Upper lobe of left lung (tissue), 6 donors: ENCODE results near the gene SLC6A6. TPM values are rescaled to one million over a fixed set of nuclear protein-coding genes. Genes with fewer than 3 reads are reported as not detected.

Experiments
- ATAC-seq, 2 donors: fragments of 200-7000 bp; cut with Tn5 transposase; one replicate each; pipeline ENCODE4 v1.9.1; 2022; ENCODE audit warnings: mild to moderate bottlenecking in 2 of 2, moderate library complexity in 2 of 2; ENCODE audit not compliant: low FRiP score in 2 of 2
- DNase-seq, 2 donors: peaks; one replicate each; pipeline ENCODE4 v3.0.0-alpha.2; 2019 to 2020
- H3K27ac ChIP-seq, 4 donors: fragments of 200-600 bp; sonication (generic); one replicate each; pipeline ENCODE4 v1.5.1; 2016 to 2019
- H3K27me3 ChIP-seq, 4 donors: fragments of 200-600 bp; sonication (generic); one replicate each; pipeline ENCODE4 v1.5.1; 2017 to 2019
- H3K36me3 ChIP-seq, 4 donors: fragments of 200-600 bp; sonication (generic); one replicate each; pipeline ENCODE4 v1.5.1; 2016 to 2019
- H3K4me1 ChIP-seq, 4 donors: fragments of 200-600 bp; sonication (generic); one replicate each; pipeline ENCODE4 v1.5.1; 2018 to 2019
- H3K4me3 ChIP-seq, 4 donors: fragments of 200-600 bp; sonication (generic); one replicate each; pipeline ENCODE4 v1.5.1; 2017 to 2019; ENCODE audit warnings: mild to moderate bottlenecking in 2 of 4, moderate library complexity in 1 of 4
- H3K9me3 ChIP-seq, 4 donors: fragments of 200-600 bp; sonication (generic); one replicate each; pipeline ENCODE4 v1.5.1; 2018 to 2019
- CTCF ChIP-seq, 6 experiments: fragments of 450-650 bp in 4 of 6; fragments of 200-600 bp in 2 of 6; sonication (generic) in 2 of 6; IDR thresholded peaks; one replicate each; pipeline ENCODE4 v1.5.1; 2016 to 2019; ENCODE audit warnings: antibody characterized with exemption in 6 of 6
- EP300 ChIP-seq, 4 donors: sonication (generic); formaldehyde crosslinking; IDR thresholded peaks; one replicate each; pipeline ENCODE4 v1.5.1; 2017; ENCODE audit warnings: antibody characterized with exemption in 4 of 4, control low read depth in 2 of 4
- POLR2A ChIP-seq, 4 donors: fragments of 450-650 bp; IDR thresholded peaks; one replicate each; pipeline ENCODE4 v1.5.1; 2016 to 2017; ENCODE audit warnings: antibody characterized with exemption in 4 of 4, mild to moderate bottlenecking in 2 of 4
- POLR2AphosphoS5 ChIP-seq, 2 donors: sonication (generic); formaldehyde crosslinking; IDR thresholded peaks; one replicate each; pipeline ENCODE4 v1.5.1; 2017; ENCODE audit warnings: antibody characterized with exemption in 2 of 2
- WGBS, 2 donors: methylation state at CpG; one replicate each; pipeline ENCODE4 v1.1.5; 2017 to 2018; 5-methylcytosine and 5-hydroxymethylcytosine counted together
- total RNA-seq, 6 donors: library from RNA; depleted of rRNA in 4 of 6; stranded (reverse); fragments of >200 nt in 4 of 6; gene quantifications; one replicate each; pipeline versions ENCODE4 v1.1.0 to v1.2.1, GENCODE V29; 2016 to 2021
- donor health status: DM: no; HTN: no; CAD: no; lungs with moderate emphysema.
- donor health status: DM: no; HTN: yes; CAD: no; lungs with severe emphysema.

The SLC6A6 gene
- total RNA-seq, 6 donors from 2014 or later = 60.6 to 154 (median 92.8) TPM

- DNase-seq = no peak
- Histone ChIP-seq H3K4me3 (no peak overlapping the region), H3K36me3 (peaks cover 15 to 89% (median 57%) of the 10 kb centered on the region in 4 donors), H3K27ac (no peak overlapping the region), H3K27me3 (no peaks in the 10 kb centered on the region), H3K9me3 (no peaks in the 10 kb centered on the region), H3K4me1 (peaks cover 11 to 21% (median 14%) of the 10 kb centered on the region in 4 donors)
- no peak for ATAC-seq
- WGBS, 2 donors = 80 to 82% methylated on average over 22 to 26 of the region's 26 CpGs
- TF ChIP-seq EP300 (IDR thresholded peaks at IDR 0.05) (no peak), POLR2A (IDR thresholded peaks at IDR 0.05) (no peak), POLR2AphosphoS5 (IDR thresholded peaks at IDR 0.05) (no peak), CTCF (IDR thresholded peaks at IDR 0.05) (no peak)
Observed at GRCh38 chr3:14463330-14464140, 61.1 kb downstream of the SLC6A6 start.

GRCh38 chr3:14464141-14464465 lies 61.7 kb downstream of the SLC6A6 start:
- 79 to 85% methylated on average over 3 to 5 of the region's 5 CpGs for WGBS, 2 donors
- TF ChIP-seq CTCF (IDR thresholded peaks at IDR 0.05) (no peak), EP300 (IDR thresholded peaks at IDR 0.05) (no peak)
- ATAC-seq (no peak), DNase-seq (no peak)
- no peaks in the 10 kb centered on the region for H3K9me3 ChIP-seq
- H3K27me3 ChIP-seq = no peaks in the 10 kb centered on the region
- H3K4me3 ChIP-seq = no peak overlapping the region
- H3K4me1 ChIP-seq = peaks cover 11 to 20% (median 14%) of the 10 kb centered on the region in 4 donors
- no peak overlapping the region for H3K27ac ChIP-seq
- H3K36me3 ChIP-seq = peaks cover 16 to 91% (median 61%) of the 10 kb centered on the region in 4 donors

GRCh38 chr3:14464521-14464920 lies 62.1 kb downstream of the SLC6A6 start:
- Histone ChIP-seq H3K27me3 (no peaks in the 10 kb centered on the region), H3K4me3 (no peak overlapping the region), H3K36me3 (peaks cover 19 to 92% (median 61%) of the 10 kb centered on the region in 4 donors), H3K9me3 (no peaks in the 10 kb centered on the region), H3K27ac (no peak overlapping the region), H3K4me1 (peaks cover 11 to 20% (median 14%) of the 10 kb centered on the region in 4 donors)
- ATAC-seq (no peak), DNase-seq (no peak)
- TF ChIP-seq POLR2A (IDR thresholded peaks at IDR 0.05) (no peak), CTCF (IDR thresholded peaks at IDR 0.05) (no peak), POLR2AphosphoS5 (IDR thresholded peaks at IDR 0.05) (no peak), EP300 (IDR thresholded peaks at IDR 0.05) (no peak)
- WGBS, 2 donors = 93 to 96% methylated on average over 4 of the region's 4 CpGs

- no peaks in the 10 kb centered on the region for H3K9me3 ChIP-seq
- peaks cover 24 to 92% (median 64%) of the 10 kb centered on the region in 4 donors for H3K36me3 ChIP-seq
- H3K27ac ChIP-seq = no peak overlapping the region
- no peaks in the 10 kb centered on the region for H3K27me3 ChIP-seq
- no peak for DNase-seq
- peaks cover 11 to 17% (median 13%) of the 10 kb centered on the region in 4 donors for H3K4me1 ChIP-seq
- 95 to 97% methylated on average over 3 of the region's 3 CpGs for WGBS, 2 donors
- ATAC-seq = no peak
- no peak for TF ChIP-seq POLR2AphosphoS5 (IDR thresholded peaks at IDR 0.05)
- TF ChIP-seq POLR2A (IDR thresholded peaks at IDR 0.05) = no peak
- H3K4me3 ChIP-seq = no peak overlapping the region
Observed at GRCh38 chr3:14465425-14465824, 63.0 kb downstream of the SLC6A6 start.

- ATAC-seq (no peak), DNase-seq (no peak)
- Histone ChIP-seq H3K4me1 (peaks cover 3 to 7% (median 6%) of the 10 kb centered on the region in 4 donors), H3K27ac (no peak overlapping the region), H3K36me3 (peaks cover 24 to 94% (median 64%) of the 10 kb centered on the region in 4 donors), H3K4me3 (no peak overlapping the region), H3K9me3 (no peaks in the 10 kb centered on the region), H3K27me3 (no peaks in the 10 kb centered on the region)
- 93 to 98% methylated on average over 11 to 23 of the region's 23 CpGs for WGBS, 2 donors
- TF ChIP-seq EP300 (IDR thresholded peaks at IDR 0.05) (no peak), POLR2A (IDR thresholded peaks at IDR 0.05) (no peak), POLR2AphosphoS5 (IDR thresholded peaks at IDR 0.05) (no peak), CTCF (IDR thresholded peaks at IDR 0.05) (no peak)
Observed at GRCh38 chr3:14466179-14466903, 63.9 kb downstream of the SLC6A6 start.
